ENCODE data around the gene FAM47E. TPM values are rescaled to one million over a fixed set of nuclear protein-coding genes. Genes with fewer than 3 reads are reported as not detected.

FAM47E gene
- total RNA-seq, 2 donors from 2014 or later = 12.3 to 15.1 TPM

GRCh38 chr4:76270244-76271175, 19.0 kb downstream of the FAM47E start:
- Histone ChIP-seq H3K4me1 (replicated peaks) (no peaks in the 10 kb centered on the region), H3K4me3 (no peak overlapping the region), H3K27me3 (replicated peaks; ENCODE audit: insufficient read depth) (no peaks in the 10 kb centered on the region), H3K9me3 (no peaks in the 10 kb centered on the region), H3K27ac (peak overlapping the region in 1 of 2 donors; percentile 42), H3K36me3 (no peaks in the 10 kb centered on the region)
- peak; percentile 19 for DNase-seq (ENCODE audit: low spot score)
- intact Hi-C loops (cut with DNase I) = no loop called here
- 60% methylated on average over 11 of the region's 11 CpGs for WGBS
- TF ChIP-seq CTCF (IDR thresholded peaks at IDR 0.05) (no peak), POLR2AphosphoS5 (IDR thresholded peaks at IDR 0.05) (peak; percentile 53)

GRCh38 chr4:76271248-76271647, 19.7 kb downstream of the FAM47E start:
- WGBS = 91% methylated on average over 6 of the region's 6 CpGs
- intact Hi-C loops (cut with DNase I) = no loop called here

GRCh38 chr4:76272073-76272472, 20.6 kb downstream of the FAM47E start:
- Histone ChIP-seq H3K4me1 (replicated peaks) (no peaks in the 10 kb centered on the region), H3K36me3 (no peaks in the 10 kb centered on the region), H3K4me3 (no peak overlapping the region), H3K27me3 (replicated peaks; ENCODE audit: insufficient read depth) (no peaks in the 10 kb centered on the region), H3K27ac (no peak overlapping the region), H3K9me3 (no peaks in the 10 kb centered on the region)
- DNase-seq (ENCODE audit: low spot score) = no peak
- no peak for TF ChIP-seq POLR2AphosphoS5 (IDR thresholded peaks at IDR 0.05)
- TF ChIP-seq CTCF (IDR thresholded peaks at IDR 0.05) = no peak
- no peak for TF ChIP-seq POLR2A (IDR thresholded peaks at IDR 0.05)
- intact Hi-C loops (cut with DNase I) = no loop called here

More at GRCh38 chr4:76271248-76271647, 19.7 kb downstream of the FAM47E start:
- no peaks in the 10 kb centered on the region for H3K9me3 ChIP-seq
- H3K36me3 ChIP-seq = no peaks in the 10 kb centered on the region
- TF ChIP-seq CTCF (IDR thresholded peaks at IDR 0.05) (no peak), POLR2A (IDR thresholded peaks at IDR 0.05) (no peak), POLR2AphosphoS5 (IDR thresholded peaks at IDR 0.05) (no peak)
- H3K27ac ChIP-seq = peak overlapping the region in 1 of 2 donors; percentile 5
- DNase-seq (ENCODE audit: low spot score) = no peak
- H3K4me3 ChIP-seq = no peak overlapping the region
- no peaks in the 10 kb centered on the region for H3K4me1 ChIP-seq (replicated peaks)
- H3K27me3 ChIP-seq (replicated peaks; ENCODE audit: insufficient read depth) = no peaks in the 10 kb centered on the region

- Histone ChIP-seq H3K27me3 (replicated peaks; ENCODE audit: insufficient read depth) (no peaks in the 10 kb centered on the region), H3K9me3 (no peaks in the 10 kb centered on the region), H3K4me1 (replicated peaks) (no peaks in the 10 kb centered on the region), H3K36me3 (no peaks in the 10 kb centered on the region), H3K27ac (no peak overlapping the region), H3K4me3 (no peak overlapping the region)
- intact Hi-C loops (cut with DNase I) = no loop called here
- no peak for DNase-seq (ENCODE audit: low spot score)
- 0% methylated on average over 1 of the region's 1 CpG for WGBS
- no peak for TF ChIP-seq POLR2A (IDR thresholded peaks at IDR 0.05)
- TF ChIP-seq CTCF (IDR thresholded peaks at IDR 0.05) = no peak
- TF ChIP-seq POLR2AphosphoS5 (IDR thresholded peaks at IDR 0.05) = no peak
Observed at GRCh38 chr4:76272582-76272981, 21.1 kb downstream of the FAM47E start.

- TF ChIP-seq POLR2A (IDR thresholded peaks at IDR 0.05) = no peak
- no peak for TF ChIP-seq POLR2AphosphoS5 (IDR thresholded peaks at IDR 0.05)
- TF ChIP-seq CTCF (IDR thresholded peaks at IDR 0.05) = no peak
- no peaks in the 10 kb centered on the region for H3K27me3 ChIP-seq (replicated peaks; ENCODE audit: insufficient read depth)
- H3K36me3 ChIP-seq = no peaks in the 10 kb centered on the region
- intact Hi-C loops (cut with DNase I) = no loop called here
- H3K4me1 ChIP-seq (replicated peaks) = no peaks in the 10 kb centered on the region
- no peak overlapping the region for H3K27ac ChIP-seq
- 75% methylated on average over 5 of the region's 5 CpGs for WGBS
- no peaks in the 10 kb centered on the region for H3K9me3 ChIP-seq
- H3K4me3 ChIP-seq = no peak overlapping the region
- no peak for DNase-seq (ENCODE audit: low spot score)
Observed at GRCh38 chr4:76272999-76273398, 21.5 kb downstream of the FAM47E start.

Data from prostate gland (tissue), 2 donors.